GM12878 (cell line): ENCODE results near the gene SH3GL2. TPM values are rescaled to one million over a fixed set of nuclear protein-coding genes. Genes with fewer than 3 reads are reported as not detected.

Experiments used
- ATAC-seq: fragments of 200-7000 bp; cut with Tn5 transposase; 3 replicates; pipeline ENCODE4 v1.9.1; 2020; ENCODE audit warnings: mild to moderate bottlenecking, moderate library complexity
- BruUV-seq: library from RNA; stranded (reverse); fragments of 400-500 nt; replicated peaks from 2 replicates; lab custom pipeline; 2021; lab: Mats Ljungman, UMichigan
- CTCF ChIA-PET: fragments of 300-600 bp; sonication (Branson Sonifier 250); formaldehyde crosslinking; extraction: SDS; loops from one replicate; lab custom pipeline; 2021; ENCODE audit warnings: inconsistent platforms; lab: Yijun Ruan, JAX
- POLR2A ChIA-PET: fragments of 350-600 bp; formaldehyde crosslinking; extraction: SDS; loops from one replicate; lab custom pipeline; 2021; ENCODE audit warnings: inconsistent platforms; lab: Charles Lee
- RAD21 ChIA-PET: fragments of 300-600 bp; sonication (Branson Sonifier 250); formaldehyde crosslinking; loops from one replicate; lab custom pipeline; 2023; ENCODE audit warnings: antibody characterized with exemption; ENCODE audit not compliant: unreplicated experiment; lab: Charles Lee
- SMC1A ChIA-PET: fragments of 300-600 bp; sonication (Branson Sonifier 250); formaldehyde crosslinking; loops from one replicate; lab custom pipeline; 2023; ENCODE audit not compliant: unreplicated experiment, uncharacterized antibody; lab: Charles Lee
- DNase-seq: peaks from one replicate; pipeline ENCODE4 v3.0.0-alpha.2; 2011; ENCODE audit warnings: low read depth, low spot score
- FAIRE-seq: peaks from 3 replicates; lab custom pipeline; 2011; peaks lifted over from hg19 to GRCh38; lab: Jason Lieb, UNC
- H2AFZ ChIP-seq: 2 replicates; pipeline ENCODE4 v1.6.0; 2011; ENCODE audit warnings: low read depth, low read length, control low read depth; ENCODE audit not compliant: control insufficient read depth
- H3K27ac ChIP-seq: 2 replicates; pipeline ENCODE4 v1.5.1; 2011; ENCODE audit warnings: control low read depth; ENCODE audit not compliant: control insufficient read depth, insufficient read depth
- H3K27me3 ChIP-seq, 2 experiments: replicated peaks in 1 of 2; 2 replicates each; pipeline versions ENCODE4 v1.6.0 to v1.6.1; 2011; ENCODE audit warnings: low read length in 1 of 2; ENCODE audit not compliant: control insufficient read depth in 2 of 2, insufficient read depth in 2 of 2
- H3K36me3 ChIP-seq, 2 experiments: 2 replicates each; pipeline ENCODE4 v1.5.1; 2011; ENCODE audit warnings: low read length in 1 of 2; ENCODE audit not compliant: control insufficient read depth in 2 of 2, insufficient read depth in 2 of 2
- H3K4me1 ChIP-seq: 2 replicates; pipeline ENCODE4 v1.6.1; 2011; ENCODE audit warnings: mild to moderate bottlenecking, low read length, moderate library complexity, mixed read lengths; ENCODE audit not compliant: control insufficient read depth, insufficient read depth
- H3K4me2 ChIP-seq: 2 replicates; pipeline ENCODE4 v1.6.0; 2011; ENCODE audit warnings: control low read depth; ENCODE audit not compliant: control insufficient read depth, insufficient read depth
- H3K4me3 ChIP-seq: fragments of 200-600 bp; sonication (generic); 2 replicates; pipeline ENCODE4 v1.5.1; 2016
- H3K79me2 ChIP-seq: 2 replicates; pipeline ENCODE4 v1.6.0; 2011; ENCODE audit warnings: low read length; ENCODE audit not compliant: control insufficient read depth, insufficient read depth
- H3K9ac ChIP-seq: 2 replicates; pipeline ENCODE4 v1.8.0; 2011; ENCODE audit warnings: low read length, control low read depth, mixed read lengths; ENCODE audit not compliant: control insufficient read depth, insufficient read depth
- H3K9me3 ChIP-seq: replicated peaks from 3 replicates; pipeline ENCODE4 v1.5.1; 2011; ENCODE audit warnings: mild to moderate bottlenecking, low read length; ENCODE audit not compliant: control insufficient read depth, insufficient read depth
- H4K20me1 ChIP-seq: 2 replicates; pipeline ENCODE4 v1.6.0; 2011; ENCODE audit not compliant: control insufficient read depth, insufficient read depth
- ASH2L ChIP-seq: fragments of 300-600, 200-600 bp; sonication (generic); IDR thresholded peaks from 2 replicates; pipeline ENCODE4 v1.6.1; 2017; ENCODE audit warnings: low read depth, mild to moderate bottlenecking, borderline replicate concordance
- ELK1 ChIP-seq: IDR thresholded peaks from 2 replicates; pipeline ENCODE4 v1.6.1; 2012; ENCODE audit warnings: low read depth, low read length, improper control_type of control experiment
- MYC ChIP-seq: IDR thresholded peaks from 2 replicates; pipeline ENCODE4 v1.6.1; 2011; ENCODE audit warnings: mild to moderate bottlenecking, low read length, moderate library complexity, inconsistent platforms; ENCODE audit not compliant: insufficient read depth, insufficient replicate concordance, insufficient read length, severe bottlenecking
- NKRF ChIP-seq: fragments of 450-650 bp; conservative IDR thresholded peaks from 2 replicates; pipeline ENCODE4 v1.6.1; 2017; ENCODE audit warnings: mild to moderate bottlenecking, moderate library complexity
- NRF1 ChIP-seq: conservative IDR thresholded peaks from 2 replicates; pipeline ENCODE4 v1.6.1; 2011; ENCODE audit warnings: mild to moderate bottlenecking, low read depth, low read length, improper control_type of control experiment
- RAD21 ChIP-seq: IDR thresholded peaks from 2 replicates; pipeline ENCODE4 v1.6.1; 2011; ENCODE audit warnings: mild to moderate bottlenecking, low read depth, low read length, moderate library complexity; ENCODE audit not compliant: insufficient read depth
- ZBTB11 ChIP-seq: fragments of 450-650 bp; formaldehyde crosslinking; IDR thresholded peaks from 2 replicates; pipeline ENCODE4 v1.5.0; 2022; ENCODE audit warnings: mild to moderate bottlenecking, missing genetic modification characterization
- WGBS: methylation state at CpG from one replicate; pipeline ENCODE4 v1.1.6; 2016; ENCODE audit warnings: low lambda C conversion rate; ENCODE audit not compliant: insufficient replicate concordance, insufficient coverage; ENCODE audit errors: missing lambda C conversion rate; 5-methylcytosine and 5-hydroxymethylcytosine counted together
- in situ Hi-C: fragments of 300-500 bp; cut with MboI; formaldehyde crosslinking; loops from 9 replicates; pipeline ENCODE4 v1.14.3; 2018; ENCODE audit warnings: mixed read lengths
- intact Hi-C: fragments of 100-400 bp; cut with micrococcal nuclease; formaldehyde crosslinking; loops from one replicate; pipeline ENCODE4 v1.14.2; 2022; ENCODE audit not compliant: unreplicated experiment
- polyA plus RNA-seq, 11 experiments: library from polyadenylated mRNA; depleted of rRNA in 4 of 11; unstranded in 6 of 11; stranded (reverse) in 5 of 11; fragments of >200 nt; fragmentation: Nextera tagmentation in 4 of 11; fragmentation: Illumina TruSeq in 1 of 11; extraction: Ambion mirVana in 4 of 11; extraction: Trizol in 1 of 11; gene quantifications; 1 replicate in 1 of 11; 2 replicates in 10 of 11; pipeline versions ENCODE4 v1.2.1 to v1.2.3, GENCODE V29; 2011 to 2016; ENCODE audit warnings: inconsistent platforms in 2 of 11, missing spikeins in 2 of 11, low read depth in 1 of 11
- total RNA-seq, 4 experiments: library from RNA; depleted of rRNA in 3 of 4; stranded (reverse); fragments of >200 nt in 3 of 4; fragmentation: Illumina TruSeq in 1 of 4; extraction: Trizol in 1 of 4; gene quantifications; 2 replicates each; pipeline versions ENCODE4 v1.2.1 to v1.2.3, GENCODE V29; 2013 to 2021

SH3GL2 gene
- total and polyA plus RNA-seq, 10 of the 15 experiments (the other 5 are each of a cell fraction or from before 2014, with no cell fraction given) = not detected

GRCh38 chr9:17726298-17726697, 147.4 kb downstream of the SH3GL2 start:
- H3K4me3 ChIP-seq = no peak overlapping the region
- H3K27ac ChIP-seq = no peak overlapping the region
- H3K4me1 ChIP-seq = no peaks in the 10 kb centered on the region
- no peaks in the 10 kb centered on the region for H3K27me3 ChIP-seq
- ChIA-PET POLR2A (no interaction called here), SMC1A (no interaction called here), CTCF (no interaction called here), RAD21 (no interaction called here)
- DNase-seq = no peak
- BruUV-seq = no TSS peak
- no peak overlapping the region for H3K9ac ChIP-seq
- TF ChIP-seq NKRF (no peak), ASH2L (no peak), ELK1 (no peak), ZBTB11 (CRISPR knock-in tag) (no peak), RAD21 (no peak), MYC (no peak), NRF1 (no peak)
- intact Hi-C loops (no loop called here), in situ Hi-C loops (no loop called here)
- ATAC-seq = no peak
- H3K79me2 ChIP-seq = no peaks in the 10 kb centered on the region
- no peaks in the 10 kb centered on the region for H4K20me1 ChIP-seq
- H3K9me3 ChIP-seq = no peaks in the 10 kb centered on the region
- under 1% methylated on average over 5 of the region's 5 CpGs for WGBS
- H2AFZ ChIP-seq = no peak overlapping the region
- H3K4me2 ChIP-seq = no peak overlapping the region
- FAIRE-seq = no peak
- no peaks in the 10 kb centered on the region for H3K36me3 ChIP-seq
